ENCODE measurements around the gene SPEF1.

DNA sequence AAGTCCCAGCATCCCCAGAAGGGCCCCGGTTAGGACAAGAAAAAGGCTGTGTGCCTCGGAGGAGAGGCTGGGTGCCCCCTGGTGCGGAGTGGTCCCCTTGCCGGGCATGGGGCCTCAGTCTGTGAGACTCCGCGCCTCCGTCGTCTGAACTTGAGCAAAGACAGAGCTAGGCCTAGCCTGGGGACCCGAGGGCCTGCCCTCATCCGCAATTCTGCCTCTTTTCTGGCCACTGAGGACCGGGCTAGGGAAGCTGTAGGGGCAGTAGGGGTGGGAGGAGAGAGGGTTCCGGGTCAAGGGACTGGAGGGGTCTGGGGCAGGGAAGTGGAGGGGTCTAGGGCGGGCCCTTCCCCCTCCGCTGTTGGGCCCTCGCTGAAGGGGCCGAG lies 49.3 kb downstream of the SPEF1 start:
- TF ChIP-seq TCF12 (IDR thresholded peaks at IDR 0.05; ENCODE audit: low read depth) (no peak), TEAD4 (IDR thresholded peaks at IDR 0.05) (no peak), EP300 (IDR thresholded peaks at IDR 0.05; ENCODE audit: borderline replicate concordance) (no peak), FOXM1 (IDR thresholded peaks at IDR 0.05; ENCODE audit: borderline replicate concordance, low read depth) (no peak), CEBPB (IDR thresholded peaks at IDR 0.05) (no peak), TAF1 (IDR thresholded peaks at IDR 0.05; ENCODE audit: low read depth) (no peak), RAD21 (IDR thresholded peaks at IDR 0.05; ENCODE audit: low read depth) (no peak)
- TF ChIP-seq, protein P1, sequence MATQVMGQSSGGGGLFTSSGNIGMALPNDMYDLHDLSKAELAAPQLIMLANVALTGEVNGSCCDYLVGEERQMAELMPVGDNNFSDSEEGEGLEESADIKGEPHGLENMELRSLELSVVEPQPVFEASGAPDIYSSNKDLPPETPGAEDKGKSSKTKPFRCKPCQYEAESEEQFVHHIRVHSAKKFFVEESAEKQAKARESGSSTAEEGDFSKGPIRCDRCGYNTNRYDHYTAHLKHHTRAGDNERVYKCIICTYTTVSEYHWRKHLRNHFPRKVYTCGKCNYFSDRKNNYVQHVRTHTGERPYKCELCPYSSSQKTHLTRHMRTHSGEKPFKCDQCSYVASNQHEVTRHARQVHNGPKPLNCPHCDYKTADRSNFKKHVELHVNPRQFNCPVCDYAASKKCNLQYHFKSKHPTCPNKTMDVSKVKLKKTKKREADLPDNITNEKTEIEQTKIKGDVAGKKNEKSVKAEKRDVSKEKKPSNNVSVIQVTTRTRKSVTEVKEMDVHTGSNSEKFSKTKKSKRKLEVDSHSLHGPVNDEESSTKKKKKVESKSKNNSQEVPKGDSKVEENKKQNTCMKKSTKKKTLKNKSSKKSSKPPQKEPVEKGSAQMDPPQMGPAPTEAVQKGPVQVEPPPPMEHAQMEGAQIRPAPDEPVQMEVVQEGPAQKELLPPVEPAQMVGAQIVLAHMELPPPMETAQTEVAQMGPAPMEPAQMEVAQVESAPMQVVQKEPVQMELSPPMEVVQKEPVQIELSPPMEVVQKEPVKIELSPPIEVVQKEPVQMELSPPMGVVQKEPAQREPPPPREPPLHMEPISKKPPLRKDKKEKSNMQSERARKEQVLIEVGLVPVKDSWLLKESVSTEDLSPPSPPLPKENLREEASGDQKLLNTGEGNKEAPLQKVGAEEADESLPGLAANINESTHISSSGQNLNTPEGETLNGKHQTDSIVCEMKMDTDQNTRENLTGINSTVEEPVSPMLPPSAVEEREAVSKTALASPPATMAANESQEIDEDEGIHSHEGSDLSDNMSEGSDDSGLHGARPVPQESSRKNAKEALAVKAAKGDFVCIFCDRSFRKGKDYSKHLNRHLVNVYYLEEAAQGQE (IDR thresholded peaks at IDR 0.05; ENCODE audit: low read depth): no peak
- TF ChIP-seq, protein P2, sequence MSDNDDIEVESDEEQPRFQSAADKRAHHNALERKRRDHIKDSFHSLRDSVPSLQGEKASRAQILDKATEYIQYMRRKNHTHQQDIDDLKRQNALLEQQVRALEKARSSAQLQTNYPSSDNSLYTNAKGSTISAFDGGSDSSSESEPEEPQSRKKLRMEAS (IDR thresholded peaks at IDR 0.05): no peak
- TF ChIP-seq, protein P3, sequence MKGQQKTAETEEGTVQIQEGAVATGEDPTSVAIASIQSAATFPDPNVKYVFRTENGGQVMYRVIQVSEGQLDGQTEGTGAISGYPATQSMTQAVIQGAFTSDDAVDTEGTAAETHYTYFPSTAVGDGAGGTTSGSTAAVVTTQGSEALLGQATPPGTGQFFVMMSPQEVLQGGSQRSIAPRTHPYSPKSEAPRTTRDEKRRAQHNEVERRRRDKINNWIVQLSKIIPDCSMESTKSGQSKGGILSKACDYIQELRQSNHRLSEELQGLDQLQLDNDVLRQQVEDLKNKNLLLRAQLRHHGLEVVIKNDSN (IDR thresholded peaks at IDR 0.05): no peak

All from Ishikawa (cell line).